ENCODE data around the gene PODXL.

- TF ChIP-seq CTCF (IDR thresholded peaks at IDR 0.05) (no peak), EZH2phosphoT487 (IDR thresholded peaks at IDR 0.05) (no peak), EZH2 (IDR thresholded peaks at IDR 0.05) (no peak)
Measured at GRCh38 chr7:131521651-131522163, 34.7 kb downstream of the PODXL start.

Data from neural progenitor cell (in vitro differentiated cells).